DOHH2 (cell line): ENCODE results near the gene ZKSCAN2.

Source experiments
- CTCF ChIP-seq: fragments of 200-600 bp; sonication (generic); IDR thresholded peaks from one replicate; pipeline ENCODE4 v1.5.1; 2014; ENCODE audit warnings: antibody characterized with exemption, mild to moderate bottlenecking, low read depth, low read length; ENCODE audit not compliant: poor library complexity, severe bottlenecking
- EZH2phosphoT487 ChIP-seq: fragments of 200-600 bp; sonication (generic); IDR thresholded peaks from 2 replicates; pipeline ENCODE4 v1.6.1; 2017; ENCODE audit warnings: borderline replicate concordance, mild to moderate bottlenecking, antibody characterized with exemption, low read length, moderate library complexity, mixed read lengths

DNA sequence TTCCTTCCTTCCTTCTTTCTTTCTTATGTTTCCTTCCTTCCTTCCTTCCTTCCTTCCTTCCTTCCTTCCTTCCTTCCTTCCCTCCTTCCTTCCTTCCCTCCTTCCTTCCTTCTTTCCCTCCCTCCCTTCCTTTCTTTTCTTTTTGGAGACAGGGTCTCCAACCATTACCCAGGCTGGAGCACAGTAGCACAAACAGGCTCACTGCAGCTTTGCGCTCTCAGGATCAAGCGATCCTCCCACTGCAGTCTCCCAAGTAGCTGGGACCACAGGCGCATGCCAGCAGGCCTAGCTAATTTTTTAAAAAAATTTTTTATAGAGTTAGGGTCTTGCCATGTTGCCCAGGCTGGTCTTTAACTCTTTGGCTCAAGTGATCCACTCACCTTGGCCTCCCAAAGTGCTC lies 31.8 kb upstream of the ZKSCAN2 start:
- no peak for TF ChIP-seq CTCF
- no peak for TF ChIP-seq EZH2phosphoT487
